Right ventricle myocardium inferior (tissue), 1 donor: ENCODE data around the gene HCK. TPM values are rescaled to one million over a fixed set of nuclear protein-coding genes. Genes with fewer than 3 reads are reported as not detected.
"Not testable (repeated sequence)": the region's sequence is repeated elsewhere in the genome, so short reads cannot be mapped to it uniquely, and the experiment has no call there.

ENCODE experiments used
- ATAC-seq: fragments of 200-7000 bp; cut with Tn5 transposase; one replicate; pipeline ENCODE4 v1.9.1; 2020; ENCODE audit warnings: mild to moderate bottlenecking, moderate library complexity
- DNase-seq: peaks from one replicate; pipeline ENCODE4 v3.0.0; 2021; ENCODE audit errors: missing footprints
- intact Hi-C: fragments of 100-400 bp; cut with DNase I; formaldehyde crosslinking; loops from one replicate; pipeline ENCODE4 v1.11.0; 2022
- total RNA-seq: library from RNA; stranded (reverse); fragmentation: NEBNext Ultra II Directional; extraction: Animal tissue kit (Norgen Biotek cat#: 25700); gene quantifications from one replicate; pipeline ENCODE4 v1.2.1, GENCODE V29; 2021
- donor health status: DM: no; HTN: yes; CAD: no; lungs with severe emphysema.

Gene HCK
- total RNA-seq, 1 donor from 2014 or later = 7.0 TPM

DNA sequence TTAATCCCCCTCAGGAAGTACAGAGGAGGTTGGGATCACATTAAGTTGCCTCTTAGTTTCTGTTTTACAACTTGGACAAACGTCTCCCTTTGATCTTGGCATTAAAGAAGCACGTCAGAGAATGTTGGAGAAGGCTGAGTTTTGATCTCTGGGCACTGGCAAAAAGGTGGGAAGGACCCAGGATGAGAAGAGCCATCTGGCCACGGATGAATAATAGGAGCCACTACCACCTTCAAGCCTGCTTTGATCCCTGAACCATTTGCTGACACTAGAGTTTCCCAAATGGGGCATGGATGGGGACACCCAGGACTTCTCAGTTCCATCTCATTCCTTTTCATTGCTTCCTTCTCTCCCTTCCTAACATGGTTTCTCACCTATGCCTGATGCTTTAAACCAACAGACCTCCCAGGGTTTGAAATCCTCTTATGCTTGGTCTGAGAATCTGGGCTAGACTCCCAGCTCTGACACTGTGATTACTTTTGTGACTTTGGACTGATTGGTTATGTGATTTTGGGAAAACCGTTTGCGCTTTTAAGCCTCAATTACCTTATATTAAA, 63.2 kb downstream of the HCK start:
- ATAC-seq = no peak
- intact Hi-C loops = loop anchor here (5.0 kb wide), 1 partner anchor 92 kb away; the partner anchor contains the start of genes PLAGL2 and POFUT1

DNA sequence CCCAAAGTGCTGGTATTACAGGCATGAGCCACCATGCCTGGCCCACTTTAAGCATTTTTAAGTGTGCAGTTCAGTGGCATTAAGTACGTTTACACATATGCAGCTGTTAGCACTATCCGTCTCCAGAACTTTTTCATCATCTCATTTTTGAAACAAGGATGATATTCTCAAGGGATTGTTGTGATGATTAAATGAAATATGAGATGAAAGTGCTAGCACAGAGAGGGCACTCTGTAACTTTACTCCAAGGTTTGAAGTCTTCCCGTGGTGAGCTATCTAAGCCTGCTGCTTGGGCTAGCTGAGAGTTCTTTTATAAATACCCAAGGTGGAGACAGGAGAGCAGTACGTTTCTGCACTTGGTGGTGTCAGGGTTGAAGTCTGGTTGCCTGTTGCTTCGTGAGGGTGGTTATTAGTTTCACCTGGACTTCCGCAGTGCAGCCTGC, 64.1 kb downstream of the HCK start:
- no peak for ATAC-seq
- DNase-seq = no peak
- intact Hi-C loops = loop anchor here (5.0 kb wide), 1 partner anchor 91 kb away; the partner anchor contains the start of genes PLAGL2 and POFUT1

More for the DNA sequence above, 63.2 kb downstream of the HCK start:
- DNase-seq = no peak

DNA sequence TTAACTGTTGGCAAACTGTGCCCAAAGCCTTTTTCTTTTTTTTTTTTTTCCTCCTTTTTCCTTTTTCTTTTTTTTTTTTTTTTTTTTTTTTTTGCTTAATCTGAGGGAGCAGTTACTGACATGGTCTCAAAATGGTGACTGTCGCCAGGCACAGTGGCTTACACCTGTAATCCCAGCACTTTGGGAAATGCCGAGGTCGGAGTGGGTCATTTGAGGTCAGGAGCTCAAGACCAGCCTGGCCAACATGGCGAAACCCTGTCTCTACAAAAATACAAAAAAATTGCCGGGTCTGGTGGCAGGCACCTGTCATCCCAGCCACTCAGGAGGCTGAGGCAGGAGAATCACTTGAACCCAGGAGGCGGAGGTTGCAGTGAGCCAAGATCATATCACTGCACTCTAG, 64.8 kb downstream of the HCK start:
- not testable (repeated sequence) for ATAC-seq, DNase-seq
- intact Hi-C loops = loop anchor here (5.0 kb wide), 1 partner anchor 91 kb away; the partner anchor contains the start of genes PLAGL2 and POFUT1

DNA sequence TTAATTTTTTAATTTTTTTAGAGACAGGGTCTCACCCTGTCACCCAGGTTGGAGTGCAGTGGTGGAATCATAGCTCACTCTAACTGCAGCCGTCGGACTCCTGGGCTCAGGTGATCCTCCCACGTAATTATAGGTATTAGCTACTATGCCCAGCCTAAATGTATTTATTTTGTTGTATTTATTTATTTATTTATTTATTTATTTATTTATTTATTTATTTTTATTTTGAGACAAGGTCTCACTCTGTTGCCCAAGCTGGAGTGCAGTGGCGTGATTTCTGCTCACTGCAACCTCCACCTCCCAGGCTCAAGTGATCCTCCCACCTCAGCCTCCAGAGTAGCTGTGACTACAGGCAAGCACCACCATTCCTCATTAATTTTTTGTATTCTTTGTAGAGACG, 66.4 kb downstream of the HCK start:
- ATAC-seq, DNase-seq: not testable (repeated sequence)
- intact Hi-C loops = loop anchor here (5.0 kb wide), 1 partner anchor 89 kb away; the partner anchor contains the start of genes PLAGL2 and POFUT1

DNA sequence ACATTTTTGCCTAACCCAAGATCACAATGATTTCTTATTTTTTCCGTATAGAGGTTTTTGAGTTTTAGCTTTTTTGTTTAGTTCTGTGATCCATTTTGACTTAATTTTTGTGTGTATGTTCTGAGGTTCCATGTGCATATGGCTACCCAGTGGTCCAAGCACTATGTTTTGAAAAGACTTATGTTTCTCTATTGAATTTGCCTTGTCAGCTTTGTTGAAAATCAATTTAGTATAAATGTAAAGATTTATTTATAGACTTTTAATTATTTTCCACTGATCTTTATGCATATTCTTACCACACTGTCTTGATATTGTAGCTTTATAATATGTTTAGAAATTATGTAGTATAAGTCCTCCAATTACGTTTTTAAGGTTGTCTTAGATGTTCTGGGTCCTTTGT, 67.7 kb downstream of the HCK start:
- no peak for DNase-seq
- intact Hi-C loops = loop anchor here (5.0 kb wide), 1 partner anchor 88 kb away; the partner anchor contains the start of genes PLAGL2 and POFUT1
- no peak for ATAC-seq

DNA sequence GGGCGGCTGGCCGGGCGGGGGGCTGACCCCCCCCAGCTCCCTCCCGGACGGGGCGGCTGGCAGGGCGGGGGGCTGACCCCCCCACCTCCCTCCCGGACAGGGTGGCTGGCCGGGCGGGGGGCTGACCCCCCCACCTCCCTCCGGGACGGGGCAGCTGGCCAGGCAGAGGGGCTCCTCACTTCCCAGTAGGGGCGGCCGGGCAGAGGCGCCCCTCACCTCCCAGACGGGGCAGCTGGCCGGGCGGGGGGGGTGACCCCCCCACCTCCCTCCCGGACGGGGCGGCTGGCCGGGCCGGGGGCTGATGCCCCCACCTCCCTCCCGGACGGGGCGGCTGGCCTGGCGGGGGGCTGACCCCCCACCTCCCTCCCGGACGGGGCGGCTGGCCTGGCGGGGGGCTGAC, 69.9 kb downstream of the HCK start:
- intact Hi-C loops, DNase-seq, ATAC-seq: not testable (repeated sequence)

DNA sequence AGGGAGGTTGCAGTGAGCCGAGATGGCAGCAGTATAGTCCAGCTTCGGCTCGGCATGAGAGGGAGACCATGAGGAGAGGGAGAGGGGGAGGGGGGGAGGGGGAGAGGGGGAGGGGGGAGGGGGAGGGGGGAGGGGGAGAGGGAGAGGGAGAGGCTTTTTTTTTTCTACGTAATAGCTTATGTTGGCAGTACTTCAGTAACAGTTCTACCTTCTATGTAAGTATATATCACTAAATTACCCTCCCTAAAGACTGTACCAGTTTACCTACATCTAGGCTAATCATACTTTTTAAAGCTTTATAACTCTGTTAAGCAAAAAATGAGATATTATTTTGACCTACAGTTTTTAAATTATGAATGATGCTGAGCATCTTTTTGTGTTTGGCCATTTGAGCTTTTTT, 71.0 kb downstream of the HCK start:
- DNase-seq = no peak
- intact Hi-C loops = no loop called here
- ATAC-seq = no peak

DNA sequence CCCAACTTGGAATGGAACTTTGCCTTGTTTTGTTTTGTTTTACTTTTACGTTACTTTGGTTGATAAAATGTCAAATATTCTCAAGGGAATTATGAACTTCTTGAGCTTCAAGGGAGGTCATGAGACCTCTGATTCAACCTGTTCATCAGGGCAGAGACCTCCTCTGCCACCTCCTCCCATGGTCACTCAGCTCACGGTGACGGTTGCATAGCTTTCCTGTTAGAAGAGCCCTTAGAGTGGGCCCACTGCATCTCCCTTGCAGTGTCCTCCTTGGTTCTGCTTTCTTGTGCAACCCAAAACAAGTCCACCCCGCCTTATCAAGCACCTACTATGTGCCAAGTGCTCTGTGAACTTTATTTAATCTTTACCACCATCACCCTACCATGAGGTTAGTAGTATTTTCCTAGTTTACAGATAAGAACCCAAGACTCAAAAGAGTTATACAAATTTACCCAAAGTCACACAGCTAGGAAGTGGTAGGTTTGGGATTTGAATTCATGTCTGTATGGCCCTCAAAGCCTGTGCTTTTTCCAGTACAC, 72.9 kb downstream of the HCK start:
- DNase-seq = no peak
- no peak for ATAC-seq
- intact Hi-C loops = no loop called here

DNA sequence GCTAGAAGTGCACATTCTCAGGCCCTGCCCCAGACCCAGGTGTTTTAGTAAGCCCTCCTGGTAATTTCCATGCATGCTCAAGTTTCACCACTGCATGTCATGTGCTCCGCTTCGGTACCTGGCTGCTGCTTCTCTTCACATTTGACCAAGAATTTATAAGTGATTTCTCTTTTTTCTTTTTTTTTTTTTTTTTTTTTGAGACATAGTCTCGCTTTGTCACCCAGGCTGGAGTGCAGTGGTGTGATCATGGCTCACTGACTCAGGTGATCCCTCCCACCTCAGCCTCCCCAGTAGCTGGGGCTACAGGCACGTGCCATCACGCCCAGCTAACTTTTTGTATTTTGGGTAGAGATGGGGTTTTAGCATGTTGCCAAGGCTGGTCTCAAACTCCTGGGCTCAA, 73.5 kb downstream of the HCK start:
- no peak for DNase-seq

DNA sequence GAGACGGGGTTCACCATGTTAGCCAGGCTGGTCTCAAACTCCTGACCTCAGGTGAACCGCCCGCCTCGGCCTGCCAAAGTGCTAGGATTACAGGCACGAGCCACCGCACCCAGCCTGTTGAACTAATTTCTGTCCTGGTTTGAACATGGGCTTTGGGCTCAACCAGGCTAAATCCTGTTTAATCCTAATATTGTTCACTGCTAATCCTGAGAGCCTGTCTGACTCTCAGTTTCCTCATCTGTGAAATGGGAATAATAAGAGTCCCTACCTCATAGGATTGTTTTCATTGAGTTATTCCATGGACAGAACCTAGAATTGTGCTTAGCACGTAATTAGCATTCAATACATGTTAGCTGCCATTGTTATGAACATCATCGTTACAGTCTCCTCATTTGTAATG, 74.9 kb downstream of the HCK start:
- no peak for DNase-seq
- intact Hi-C loops = no loop called here
- ATAC-seq = no peak

More for the DNA sequence above, 73.5 kb downstream of the HCK start:
- intact Hi-C loops = no loop called here
- no peak for ATAC-seq

DNA sequence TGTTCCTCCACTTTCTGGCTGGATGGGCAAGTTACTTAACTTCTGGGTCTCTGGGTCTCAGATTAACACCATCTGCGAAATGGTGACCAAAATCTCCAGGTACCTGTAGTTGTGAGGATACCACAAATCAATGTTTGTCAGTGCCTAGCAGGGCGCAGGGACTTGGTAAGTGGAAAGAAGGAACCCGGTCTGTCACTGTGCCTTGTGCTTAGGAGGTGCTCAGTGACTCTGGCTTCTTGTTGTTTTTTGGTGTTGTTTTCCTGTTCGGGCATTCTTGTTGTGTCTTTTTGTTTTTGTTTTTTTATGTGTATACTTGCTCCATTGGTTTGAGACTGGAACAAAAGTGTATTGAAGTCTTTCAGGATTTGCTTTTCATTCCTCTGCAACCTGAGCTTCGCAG, 75.3 kb downstream of the HCK start:
- ATAC-seq (no peak), DNase-seq (no peak)
- intact Hi-C loops = no loop called here

DNA sequence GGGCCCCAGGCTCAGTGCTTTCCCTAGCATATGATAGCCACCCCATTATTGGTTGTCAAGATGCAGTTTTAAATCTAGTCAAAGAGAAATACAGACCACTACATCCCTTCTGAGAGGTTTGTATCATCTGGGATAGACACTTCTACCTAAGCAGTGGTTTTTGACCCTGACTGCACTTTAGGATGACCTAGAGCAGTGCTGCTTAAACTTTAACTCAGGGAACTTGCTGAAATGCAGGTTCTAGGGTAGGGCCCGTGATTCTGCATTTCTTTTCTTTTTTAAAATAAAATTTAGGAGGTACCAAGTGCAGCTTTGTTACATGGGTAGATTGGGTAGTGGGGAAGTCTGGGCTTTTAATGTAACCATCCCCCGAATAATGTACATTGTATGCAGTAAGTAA, 76.1 kb downstream of the HCK start:
- ATAC-seq = no peak
- DNase-seq = no peak
- intact Hi-C loops = no loop called here

DNA sequence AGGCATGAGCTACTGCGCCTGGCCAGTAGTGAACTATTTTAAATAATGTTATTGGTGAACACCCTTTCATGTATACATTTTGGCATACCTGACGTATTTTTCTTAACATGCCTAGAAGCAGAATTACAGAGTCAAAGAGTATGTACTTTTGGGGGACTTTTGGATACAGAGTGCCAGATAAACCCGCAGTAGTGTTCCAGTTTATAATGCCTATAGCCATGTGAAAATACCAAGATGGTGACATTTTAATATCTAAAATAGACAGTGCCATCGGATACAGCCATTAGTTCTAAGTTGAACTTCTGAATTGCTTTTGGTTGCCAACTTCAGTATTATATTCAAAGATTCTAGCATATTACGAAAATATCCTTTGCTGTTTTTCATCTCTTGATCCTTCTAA, 77.8 kb downstream of the HCK start:
- ATAC-seq (no peak), DNase-seq (no peak)
- intact Hi-C loops = no loop called here

DNA sequence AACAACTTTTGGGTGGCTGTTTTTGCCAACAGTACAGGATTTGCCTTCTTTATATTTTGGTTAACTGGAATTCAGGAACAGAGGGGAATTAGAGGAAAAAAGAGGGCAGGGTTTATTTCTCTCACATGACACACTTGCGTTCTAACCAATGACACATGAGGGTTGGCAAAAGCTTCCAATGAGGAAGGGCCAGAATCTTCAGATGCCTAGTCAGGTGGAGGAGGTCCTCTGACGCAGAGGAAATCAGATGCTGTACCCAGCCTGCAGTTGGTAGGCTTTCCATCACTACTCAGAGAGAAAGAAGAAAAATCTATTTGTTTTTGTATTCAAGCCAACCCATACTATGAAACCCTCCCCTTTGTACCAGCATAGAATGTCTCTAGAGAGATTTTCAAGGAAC, 78.3 kb downstream of the HCK start:
- intact Hi-C loops = no loop called here
- ATAC-seq = no peak

DNA sequence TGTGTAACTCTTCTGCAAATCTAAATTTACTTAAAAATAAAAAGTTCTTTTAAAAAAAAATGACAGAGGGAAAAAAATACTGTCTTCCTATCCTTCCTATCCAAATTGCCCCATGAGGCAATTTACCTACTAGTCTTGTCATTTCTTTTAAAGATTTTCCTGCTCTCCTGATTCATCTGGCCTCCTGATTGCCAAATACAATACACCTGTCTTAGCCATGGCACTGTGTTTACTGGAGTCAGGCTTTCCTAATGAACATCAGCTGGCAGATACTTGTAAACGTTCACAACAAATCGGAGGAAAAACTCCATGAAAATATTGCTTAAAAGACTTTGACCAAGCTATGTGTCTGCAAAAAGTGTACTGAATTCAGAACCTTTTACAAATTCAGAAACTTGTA, 78.9 kb downstream of the HCK start:
- ATAC-seq (no peak), DNase-seq (no peak)
- intact Hi-C loops = no loop called here

More for the DNA sequence above, 78.3 kb downstream of the HCK start:
- no peak for DNase-seq

DNA sequence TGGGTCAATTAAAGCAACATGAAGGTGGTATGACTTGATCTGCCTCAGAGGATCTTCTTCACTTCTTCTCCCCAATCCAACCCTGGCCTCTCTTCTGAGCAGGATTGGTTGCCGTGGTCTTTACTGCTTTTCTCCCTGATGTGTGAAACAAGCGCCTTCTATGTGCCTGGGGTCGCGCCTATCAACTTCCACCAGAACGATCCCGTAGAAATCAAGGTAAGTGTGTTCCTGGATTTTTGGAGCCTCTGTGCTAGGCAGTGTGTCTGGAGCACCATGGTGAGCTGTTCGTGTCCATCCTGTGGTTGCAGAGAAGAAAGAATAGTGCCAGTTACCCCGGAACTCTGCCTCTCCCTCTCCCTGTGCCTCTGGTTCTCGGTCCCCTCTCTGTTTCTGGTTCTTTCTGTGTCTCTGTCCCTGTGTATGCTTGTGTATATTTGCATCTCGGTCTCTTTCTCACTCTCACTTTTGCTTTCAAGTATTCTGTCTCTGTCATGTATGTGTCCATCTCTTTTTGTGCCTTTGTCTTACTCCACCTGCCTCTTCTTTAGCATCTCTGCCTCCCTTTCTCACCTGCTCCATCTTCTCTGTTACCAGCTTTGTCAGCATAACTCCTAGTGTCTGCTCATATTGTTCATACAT, 81.0 kb downstream of the HCK start:
- DNase-seq (no peak), ATAC-seq (no peak)
- intact Hi-C loops = no loop called here

DNA sequence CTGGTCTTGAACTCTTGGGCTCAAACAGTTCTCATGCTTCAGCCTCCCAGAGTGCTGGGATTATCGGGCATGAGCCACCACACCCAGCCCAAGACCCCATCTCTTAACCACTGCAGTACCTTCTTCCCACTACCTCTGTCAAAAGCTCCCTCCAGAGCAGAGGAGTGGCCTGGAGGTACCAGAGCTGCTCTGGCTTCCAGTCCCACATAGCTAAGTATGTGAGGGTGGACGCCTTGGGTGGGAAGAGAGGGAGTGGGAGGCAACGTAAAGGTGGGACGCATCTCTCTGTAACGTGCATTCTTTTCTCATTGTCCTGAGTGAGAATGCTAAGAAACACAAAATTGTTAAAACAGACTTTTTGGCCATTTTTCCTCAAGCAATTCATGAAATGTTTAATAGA, 82.0 kb downstream of the HCK start:
- ATAC-seq (no peak), DNase-seq (no peak)
- intact Hi-C loops = no loop called here

DNA sequence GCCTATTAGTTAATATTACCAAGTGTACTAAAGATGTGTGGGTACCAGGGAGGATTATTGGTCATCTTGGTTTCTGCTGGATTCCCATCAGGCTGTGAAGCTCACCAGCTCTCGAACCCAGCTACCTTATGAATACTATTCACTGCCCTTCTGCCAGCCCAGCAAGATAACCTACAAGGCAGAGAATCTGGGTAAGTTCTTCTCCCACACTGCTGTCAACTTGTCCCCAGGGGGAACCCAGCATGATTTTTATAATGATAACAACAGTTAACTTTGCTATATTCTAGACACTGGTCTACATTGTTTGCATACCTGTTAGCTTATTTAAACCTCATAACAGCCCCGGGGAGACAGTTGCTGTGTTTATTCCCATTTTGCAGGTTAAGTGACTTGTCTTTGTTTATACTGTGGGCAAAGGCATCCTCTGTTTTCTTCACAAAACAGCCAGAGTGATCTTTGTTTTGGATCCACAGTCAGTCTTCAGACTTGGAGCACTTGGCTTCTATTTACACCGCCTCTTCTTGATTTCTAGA, 84.0 kb downstream of the HCK start:
- intact Hi-C loops = no loop called here
- DNase-seq (no peak), ATAC-seq (no peak)

DNA sequence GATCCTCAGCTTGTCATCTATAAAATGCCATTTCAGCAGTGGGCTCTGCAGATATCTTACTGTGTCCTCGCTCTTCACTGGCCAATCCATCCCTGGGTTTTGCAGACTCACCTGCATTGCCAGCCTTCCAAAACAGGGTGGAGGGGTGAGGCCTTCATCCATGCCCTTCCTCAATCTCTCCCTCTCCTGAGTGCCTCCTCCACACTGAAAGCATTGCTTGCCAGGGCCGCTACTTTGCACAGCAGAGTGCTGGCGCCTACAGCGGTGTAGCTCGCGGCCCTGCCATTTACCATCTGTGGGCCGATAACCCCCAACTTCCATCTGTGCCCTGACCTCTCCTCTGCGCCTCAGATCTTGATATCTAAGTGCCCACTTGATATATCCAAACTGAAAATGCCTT, 86.9 kb downstream of the HCK start:
- intact Hi-C loops = no loop called here
- no peak for ATAC-seq
- DNase-seq = no peak

DNA sequence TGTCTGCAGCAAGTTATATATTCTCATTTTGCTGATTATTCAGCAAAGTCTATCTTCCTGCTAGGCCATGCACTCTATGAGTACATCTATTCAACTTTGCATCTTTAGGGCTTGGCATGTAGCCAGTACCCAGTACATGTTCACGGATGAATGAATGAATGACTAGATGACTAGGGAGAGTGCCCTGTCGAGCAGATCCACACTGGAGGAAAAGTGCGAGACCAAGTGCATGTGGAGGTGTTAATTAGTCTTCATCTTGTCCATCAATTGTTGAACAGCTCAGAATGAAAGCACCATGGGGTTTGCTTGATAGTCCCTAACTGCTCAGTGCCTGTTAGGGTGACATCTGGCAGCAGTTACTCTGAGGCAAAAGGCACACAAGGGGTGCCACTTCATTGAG, 87.9 kb downstream of the HCK start:
- no peak for ATAC-seq
- no peak for DNase-seq
- intact Hi-C loops = no loop called here
